Measurements from ENCODE around the gene LOXL3.
A peak's percentile ranks its signal among the peaks of the same experiment; 100 is the strongest.

LOXL3 gene

GRCh38 chr2:74482801-74483674, 70.7 kb downstream of the LOXL3 start, which contains the start of the genes CCDC142 and TTC31:
CCDC142 (minus strand) TSS chr2:74482998; CDS start chr2:74482837, 161 bp downstream.
TTC31 (plus strand) TSS chr2:74483081; CDS start chr2:74483096, 15 bp downstream.
- peak; percentile 90 to 92 for DNase-seq

All from NCI-H1930 (cell line).